Esophagus muscularis mucosa (tissue), 4 donors: Measurements from ENCODE around the gene CBLN3. TPM values are rescaled to one million over a fixed set of nuclear protein-coding genes. Genes with fewer than 3 reads are reported as not detected.
A peak's percentile ranks its signal among the peaks of the same experiment; 100 is the strongest.

Experiments used
- DNase-seq: peaks from one replicate; pipeline ENCODE4 v3.0.0-alpha.2; 2017; ENCODE audit errors: extremely low spot score
- H3K27ac ChIP-seq, 4 donors: fragments of 200-600 bp; sonication (generic); replicated peaks in 1 of 4; 1 replicate in 3 of 4; 2 replicates in 1 of 4; pipeline ENCODE4 v1.5.1; 2016 to 2019; ENCODE audit warnings: mild to moderate bottlenecking in 1 of 4
- H3K27me3 ChIP-seq, 4 donors: fragments of 200-600 bp; sonication (generic); one replicate each; pipeline versions ENCODE4 v1.5.1 to v1.6.0; 2016 to 2019
- H3K36me3 ChIP-seq, 4 donors: fragments of 200-600 bp; sonication (generic); one replicate each; pipeline ENCODE4 v1.5.1; 2016 to 2019
- H3K4me1 ChIP-seq, 4 donors: fragments of 200-600 bp; sonication (generic); one replicate each; pipeline ENCODE4 v1.5.1; 2016 to 2019
- H3K4me3 ChIP-seq, 4 donors: fragments of 200-600 bp; sonication (generic); 1 replicate in 2 of 4; 2 replicates in 2 of 4; pipeline ENCODE4 v1.5.1; 2016 to 2019; ENCODE audit warnings: mild to moderate bottlenecking in 4 of 4, moderate library complexity in 1 of 4
- H3K9me3 ChIP-seq, 4 donors: fragments of 200-600 bp; sonication (generic); 1 replicate in 3 of 4; 2 replicates in 1 of 4; pipeline ENCODE4 v1.5.1; 2016 to 2019
- CTCF ChIP-seq, 3 experiments: fragments of 200-600 bp in 2 of 3; fragments of 450-650 bp in 1 of 3; sonication (generic) in 2 of 3; IDR thresholded peaks; one replicate each; pipeline ENCODE4 v1.5.1; 2017 to 2019; ENCODE audit warnings: antibody characterized with exemption in 3 of 3, mild to moderate bottlenecking in 2 of 3, moderate library complexity in 1 of 3
- EP300 ChIP-seq: sonication (generic); formaldehyde crosslinking; IDR thresholded peaks from one replicate; pipeline ENCODE4 v1.6.1; 2017; ENCODE audit warnings: antibody characterized with exemption
- POLR2A ChIP-seq: fragments of 450-650 bp; IDR thresholded peaks from one replicate; pipeline ENCODE4 v1.6.1; 2017; ENCODE audit warnings: antibody characterized with exemption, moderate library complexity, mild to moderate bottlenecking, low read depth
- POLR2AphosphoS5 ChIP-seq, 2 donors: sonication (generic); formaldehyde crosslinking; IDR thresholded peaks; one replicate each; pipeline ENCODE4 v1.6.1; 2017; ENCODE audit warnings: antibody characterized with exemption in 2 of 2
- WGBS: methylation state at CpG from one replicate; pipeline ENCODE4 v1.1.5; 2018; 5-methylcytosine and 5-hydroxymethylcytosine counted together
- intact Hi-C: fragments of 100-400 bp; cut with DNase I; formaldehyde crosslinking; loops from one replicate; pipeline ENCODE4 v1.15.1; 2023
- total RNA-seq, 4 donors: library from RNA; depleted of rRNA; stranded (reverse); fragments of >200 nt; gene quantifications; one replicate each; pipeline versions ENCODE4 v1.1.0 to v1.2.1, GENCODE V29; 2016

Gene CBLN3
- total RNA-seq, 4 donors from 2014 or later = 1.2 to 2.2 (median 1.9) TPM

- WGBS = under 1% methylated on average over 41 of the region's 52 CpGs
- Histone ChIP-seq H3K27ac (peak within 1 kb of the TSS; percentile 90 to 100 (median 98)), H3K9me3 (no peaks in the 10 kb centered on the region), H3K4me1 (peaks cover 40 to 47% (median 41%) of the 10 kb centered on the region in 4 donors), H3K4me3 (peak within 1 kb of the TSS; percentile 64 to 83 (median 70)), H3K36me3 (peaks cover 23 to 39% (median 33%) of the 10 kb centered on the region in 4 donors), H3K27me3 (no peaks in the 10 kb centered on the region)
- intact Hi-C loops = loop anchor here (5.0 to 10.0 kb wide), 2 partner anchors 200 to 1138 kb away; partner anchors contain the start of genes BCL2L2, PPP1R3E and TINF2
- DNase-seq = peak; percentile 99
- TF ChIP-seq POLR2AphosphoS5 (IDR thresholded peaks at IDR 0.05) (peak; percentile 99), CTCF (IDR thresholded peaks at IDR 0.05) (peak in 2 of 3 experiments; percentile 3 to 23), EP300 (no peak), POLR2A (peak; percentile 20)
These were observed 13.0 kb upstream of the CBLN3 start, which contains the start of gene SDR39U1 for GRCh38 chr14:24442240-24443052. SDR39U1 (minus strand) TSS chr14:24442776; CDS start chr14:24442769, 7 bp downstream.

GRCh38 chr14:24441904-24442239 lies 12.4 kb upstream of the CBLN3 start:
- 2% methylated on average over 4 of the region's 12 CpGs for WGBS
- Histone ChIP-seq H3K27me3 (no peaks in the 10 kb centered on the region), H3K4me3 (peak overlapping the region; percentile 64 to 83 (median 70)), H3K9me3 (no peaks in the 10 kb centered on the region), H3K4me1 (peaks cover 45 to 52% (median 46%) of the 10 kb centered on the region in 4 donors), H3K36me3 (peaks cover 26 to 45% (median 39%) of the 10 kb centered on the region in 4 donors), H3K27ac (peak overlapping the region; percentile 90 to 100 (median 98))
- no peak for TF ChIP-seq CTCF (IDR thresholded peaks at IDR 0.05)
- no peak for DNase-seq
- intact Hi-C loops = loop anchor here (5.0 to 10.0 kb wide), 2 partner anchors 200 to 1137 kb away; partner anchors contain the start of genes BCL2L2, PPP1R3E and TINF2

- Histone ChIP-seq H3K4me3 (peak overlapping the region; percentile 64 to 83 (median 70)), H3K27ac (peak overlapping the region; percentile 90 to 100 (median 98)), H3K4me1 (peaks cover 49 to 56% (median 50%) of the 10 kb centered on the region in 4 donors), H3K9me3 (no peaks in the 10 kb centered on the region), H3K27me3 (no peaks in the 10 kb centered on the region), H3K36me3 (peaks cover 26 to 46% (median 41%) of the 10 kb centered on the region in 4 donors)
- TF ChIP-seq POLR2AphosphoS5 (IDR thresholded peaks at IDR 0.05) (no peak), EP300 (no peak), POLR2A (no peak), CTCF (IDR thresholded peaks at IDR 0.05) (no peak)
- intact Hi-C loops = loop anchor here (5.0 to 10.0 kb wide), 2 partner anchors 199 to 1137 kb away; partner anchors contain the start of genes BCL2L2, PPP1R3E and TINF2
- WGBS = 39% methylated on average over 5 of the region's 5 CpGs
- peak; percentile 72 for DNase-seq
These were observed 12.0 kb upstream of the CBLN3 start for GRCh38 chr14:24441485-24441884.

GRCh38 chr14:24440606-24441399 lies 11.3 kb upstream of the CBLN3 start:
- Histone ChIP-seq H3K9me3 (no peaks in the 10 kb centered on the region), H3K4me3 (no peak overlapping the region), H3K27ac (peak overlapping the region; percentile 90 to 100 (median 98)), H3K27me3 (no peaks in the 10 kb centered on the region), H3K36me3 (peaks cover 26 to 53% (median 48%) of the 10 kb centered on the region in 4 donors), H3K4me1 (peaks cover 56 to 63% (median 57%) of the 10 kb centered on the region in 4 donors)
- peak; percentile 87 for DNase-seq
- intact Hi-C loops = loop anchor here (5.0 to 10.0 kb wide), 2 partner anchors 199 to 1136 kb away; partner anchors contain the start of genes BCL2L2, PPP1R3E and TINF2
- TF ChIP-seq POLR2A (no peak), POLR2AphosphoS5 (IDR thresholded peaks at IDR 0.05) (no peak), CTCF (IDR thresholded peaks at IDR 0.05) (no peak), EP300 (no peak)
- 81% methylated on average over 8 of the region's 8 CpGs for WGBS
